Measurements from ENCODE around the gene SMAD7. TPM values are rescaled to one million over a fixed set of nuclear protein-coding genes. Genes with fewer than 3 reads are reported as not detected.

The SMAD7 gene
- total RNA-seq, 1 donor, result 89.7 TPM

GRCh38 chr18:48913775-48914174 is 37.0 kb downstream of the SMAD7 start:
- no peaks in the 10 kb centered on the region for H3K9me3 ChIP-seq (ENCODE audit: low read depth, low read length)
- peaks cover 36% of the 10 kb centered on the region for H3K4me1 ChIP-seq (ENCODE audit: insufficient read depth, low read length)
- no peaks in the 10 kb centered on the region for H3K27me3 ChIP-seq (ENCODE audit: insufficient read depth, low read length)

GRCh38 chr18:48913201-48913600 is 37.6 kb downstream of the SMAD7 start:
- Histone ChIP-seq H3K4me1 (ENCODE audit: insufficient read depth, low read length) (peaks cover 30% of the 10 kb centered on the region), H3K9me3 (ENCODE audit: low read depth, low read length) (no peaks in the 10 kb centered on the region), H3K27me3 (ENCODE audit: insufficient read depth, low read length) (no peaks in the 10 kb centered on the region), H3K4me3 (ENCODE audit: low read length) (no peak overlapping the region)

More at GRCh38 chr18:48913775-48914174, 37.0 kb downstream of the SMAD7 start:
- no peak overlapping the region for H3K4me3 ChIP-seq (ENCODE audit: low read length)

GRCh38 chr18:48910972-48911545 is 39.7 kb downstream of the SMAD7 start:
- peaks cover 14% of the 10 kb centered on the region for H3K4me1 ChIP-seq (ENCODE audit: insufficient read depth, low read length)
- no peaks in the 10 kb centered on the region for H3K27me3 ChIP-seq (ENCODE audit: insufficient read depth, low read length)
- H3K4me3 ChIP-seq (ENCODE audit: low read length), result no peak overlapping the region
- H3K9me3 ChIP-seq (ENCODE audit: low read depth, low read length), result no peaks in the 10 kb centered on the region

- H3K9me3 ChIP-seq (ENCODE audit: low read depth, low read length), result no peaks in the 10 kb centered on the region
- H3K4me1 ChIP-seq (ENCODE audit: insufficient read depth, low read length), result peaks cover 9% of the 10 kb centered on the region
- no peaks in the 10 kb centered on the region for H3K27me3 ChIP-seq (ENCODE audit: insufficient read depth, low read length)
- no peak overlapping the region for H3K4me3 ChIP-seq (ENCODE audit: low read length)
These were observed 41.0 kb downstream of the SMAD7 start for GRCh38 chr18:48909721-48910120.

- no peaks in the 10 kb centered on the region for H3K9me3 ChIP-seq (ENCODE audit: low read depth, low read length)
- no peaks in the 10 kb centered on the region for H3K27me3 ChIP-seq (ENCODE audit: insufficient read depth, low read length)
- H3K4me1 ChIP-seq (ENCODE audit: insufficient read depth, low read length), result peaks cover 9% of the 10 kb centered on the region
- no peak overlapping the region for H3K4me3 ChIP-seq (ENCODE audit: low read length)
These were observed 41.8 kb downstream of the SMAD7 start for GRCh38 chr18:48908916-48909315.

GRCh38 chr18:48905513-48905912 is 45.3 kb downstream of the SMAD7 start:
- no peaks in the 10 kb centered on the region for H3K27me3 ChIP-seq (ENCODE audit: insufficient read depth, low read length)
- H3K9me3 ChIP-seq (ENCODE audit: low read depth, low read length), result no peaks in the 10 kb centered on the region
- no peak overlapping the region for H3K4me3 ChIP-seq (ENCODE audit: low read length)
- H3K4me1 ChIP-seq (ENCODE audit: insufficient read depth, low read length), result peaks cover 25% of the 10 kb centered on the region

GRCh38 chr18:48904847-48905394 is 45.8 kb downstream of the SMAD7 start:
- Histone ChIP-seq H3K27me3 (ENCODE audit: insufficient read depth, low read length) (no peaks in the 10 kb centered on the region), H3K4me3 (ENCODE audit: low read length) (no peak overlapping the region), H3K9me3 (ENCODE audit: low read depth, low read length) (no peaks in the 10 kb centered on the region), H3K4me1 (ENCODE audit: insufficient read depth, low read length) (peaks cover 22% of the 10 kb centered on the region)

GRCh38 chr18:48904091-48904490 is 46.7 kb downstream of the SMAD7 start:
- H3K27me3 ChIP-seq (ENCODE audit: insufficient read depth, low read length), result no peaks in the 10 kb centered on the region
- H3K4me1 ChIP-seq (ENCODE audit: insufficient read depth, low read length), result peaks cover 19% of the 10 kb centered on the region
- H3K9me3 ChIP-seq (ENCODE audit: low read depth, low read length), result no peaks in the 10 kb centered on the region
- no peak overlapping the region for H3K4me3 ChIP-seq (ENCODE audit: low read length)

GRCh38 chr18:48902856-48903601 is 47.7 kb downstream of the SMAD7 start:
- Histone ChIP-seq H3K9me3 (ENCODE audit: low read depth, low read length) (no peaks in the 10 kb centered on the region), H3K4me1 (ENCODE audit: insufficient read depth, low read length) (peaks cover 24% of the 10 kb centered on the region)

GRCh38 chr18:48902023-48902855 is 48.5 kb downstream of the SMAD7 start:
- H3K9me3 ChIP-seq (ENCODE audit: low read depth, low read length), result no peaks in the 10 kb centered on the region
- peaks cover 32% of the 10 kb centered on the region for H3K4me1 ChIP-seq (ENCODE audit: insufficient read depth, low read length)
- no peak overlapping the region for H3K4me3 ChIP-seq (ENCODE audit: low read length)
- no peaks in the 10 kb centered on the region for H3K27me3 ChIP-seq (ENCODE audit: insufficient read depth, low read length)

More at GRCh38 chr18:48902856-48903601, 47.7 kb downstream of the SMAD7 start:
- Histone ChIP-seq H3K27me3 (ENCODE audit: insufficient read depth, low read length) (no peaks in the 10 kb centered on the region), H3K4me3 (ENCODE audit: low read length) (no peak overlapping the region)

- H3K4me1 ChIP-seq (ENCODE audit: insufficient read depth, low read length), result peaks cover 40% of the 10 kb centered on the region
- no peaks in the 10 kb centered on the region for H3K27me3 ChIP-seq (ENCODE audit: insufficient read depth, low read length)
- H3K4me3 ChIP-seq (ENCODE audit: low read length), result no peak overlapping the region
- no peaks in the 10 kb centered on the region for H3K9me3 ChIP-seq (ENCODE audit: low read depth, low read length)
These were observed 49.4 kb downstream of the SMAD7 start for GRCh38 chr18:48901145-48902022.

- Histone ChIP-seq H3K27me3 (ENCODE audit: insufficient read depth, low read length) (no peaks in the 10 kb centered on the region), H3K4me3 (ENCODE audit: low read length) (no peak overlapping the region), H3K4me1 (ENCODE audit: insufficient read depth, low read length) (peaks cover 48% of the 10 kb centered on the region), H3K9me3 (ENCODE audit: low read depth, low read length) (no peaks in the 10 kb centered on the region)
These were observed 50.3 kb downstream of the SMAD7 start for GRCh38 chr18:48900469-48900868.

GRCh38 chr18:48899558-48900174 is 51.1 kb downstream of the SMAD7 start:
- no peaks in the 10 kb centered on the region for H3K27me3 ChIP-seq (ENCODE audit: insufficient read depth, low read length)
- no peak overlapping the region for H3K4me3 ChIP-seq (ENCODE audit: low read length)
- no peaks in the 10 kb centered on the region for H3K9me3 ChIP-seq (ENCODE audit: low read depth, low read length)
- H3K4me1 ChIP-seq (ENCODE audit: insufficient read depth, low read length), result peaks cover 48% of the 10 kb centered on the region

- Histone ChIP-seq H3K4me1 (ENCODE audit: insufficient read depth, low read length) (peaks cover 48% of the 10 kb centered on the region), H3K4me3 (ENCODE audit: low read length) (no peak overlapping the region), H3K9me3 (ENCODE audit: low read depth, low read length) (no peaks in the 10 kb centered on the region), H3K27me3 (ENCODE audit: insufficient read depth, low read length) (no peaks in the 10 kb centered on the region)
These were observed 52.2 kb downstream of the SMAD7 start for GRCh38 chr18:48898521-48898920.

Data from mononuclear cell (primary cell).